ENCODE results near the gene PCAT7.

The PCAT7 gene

DNA sequence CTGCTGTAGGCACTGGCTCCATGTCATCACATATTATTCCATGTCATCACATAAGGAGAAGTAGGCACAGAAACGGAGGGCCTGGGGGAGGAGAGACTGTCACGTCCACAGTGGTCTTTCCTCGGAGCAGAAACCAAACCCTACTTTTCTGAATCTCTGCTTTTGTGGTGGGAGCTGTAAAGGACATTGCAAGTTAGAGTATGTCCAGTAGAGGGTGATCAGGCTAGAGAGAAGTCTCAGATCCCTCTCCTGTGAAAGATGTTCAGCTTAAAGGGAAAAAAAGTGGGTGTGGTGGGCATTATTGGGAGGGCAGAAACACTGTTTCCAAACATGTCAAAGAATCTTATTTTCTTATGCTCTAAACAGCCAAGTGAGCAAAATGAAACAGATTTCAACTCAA, 58.1 kb downstream of the PCAT7 start:
- TF ChIP-seq, protein P1, sequence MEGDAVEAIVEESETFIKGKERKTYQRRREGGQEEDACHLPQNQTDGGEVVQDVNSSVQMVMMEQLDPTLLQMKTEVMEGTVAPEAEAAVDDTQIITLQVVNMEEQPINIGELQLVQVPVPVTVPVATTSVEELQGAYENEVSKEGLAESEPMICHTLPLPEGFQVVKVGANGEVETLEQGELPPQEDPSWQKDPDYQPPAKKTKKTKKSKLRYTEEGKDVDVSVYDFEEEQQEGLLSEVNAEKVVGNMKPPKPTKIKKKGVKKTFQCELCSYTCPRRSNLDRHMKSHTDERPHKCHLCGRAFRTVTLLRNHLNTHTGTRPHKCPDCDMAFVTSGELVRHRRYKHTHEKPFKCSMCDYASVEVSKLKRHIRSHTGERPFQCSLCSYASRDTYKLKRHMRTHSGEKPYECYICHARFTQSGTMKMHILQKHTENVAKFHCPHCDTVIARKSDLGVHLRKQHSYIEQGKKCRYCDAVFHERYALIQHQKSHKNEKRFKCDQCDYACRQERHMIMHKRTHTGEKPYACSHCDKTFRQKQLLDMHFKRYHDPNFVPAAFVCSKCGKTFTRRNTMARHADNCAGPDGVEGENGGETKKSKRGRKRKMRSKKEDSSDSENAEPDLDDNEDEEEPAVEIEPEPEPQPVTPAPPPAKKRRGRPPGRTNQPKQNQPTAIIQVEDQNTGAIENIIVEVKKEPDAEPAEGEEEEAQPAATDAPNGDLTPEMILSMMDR (IDR thresholded peaks at IDR 0.05; ENCODE audit: low read depth, low read length, missing control alignments) = peak; percentile 24

DNA sequence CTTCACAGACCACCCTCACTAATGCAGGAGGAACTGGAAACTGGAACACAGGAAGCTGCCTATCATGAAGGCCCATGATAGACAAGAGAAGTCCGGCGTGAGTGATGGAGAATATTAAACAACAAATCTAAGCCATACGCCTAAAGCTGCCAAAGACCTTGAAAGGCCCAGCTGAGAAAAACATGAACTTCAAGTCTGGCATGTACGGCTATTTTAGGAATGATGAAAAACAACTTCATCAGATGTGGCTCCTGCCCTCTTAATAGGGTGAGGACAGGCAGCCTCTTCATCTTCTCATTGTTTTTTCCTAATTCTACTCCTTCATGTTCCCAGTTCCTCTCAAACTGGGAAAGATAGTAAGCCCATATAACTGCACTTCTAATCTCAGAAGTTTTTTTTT, 64.1 kb downstream of the PCAT7 start:
- TF ChIP-seq, protein P1 (IDR thresholded peaks at IDR 0.05; ENCODE audit: low read depth, low read length, missing control alignments) = no peak
- DNase-seq (ENCODE audit: low read depth) = no peak
- H3K4me3 ChIP-seq (ENCODE audit: low read depth, low read length) = no peak overlapping the region

More for the DNA sequence above, 58.1 kb downstream of the PCAT7 start:
- DNase-seq (ENCODE audit: low read depth) = no peak
- H3K4me3 ChIP-seq (ENCODE audit: low read depth, low read length) = no peak overlapping the region

Measured in GM12864 (cell line).